ENCODE results near the gene NUTF2.
"Not testable (repeated sequence)": the region's sequence is repeated elsewhere in the genome, so short reads cannot be mapped to it uniquely, and the experiment has no call there.

Gene NUTF2

DNA sequence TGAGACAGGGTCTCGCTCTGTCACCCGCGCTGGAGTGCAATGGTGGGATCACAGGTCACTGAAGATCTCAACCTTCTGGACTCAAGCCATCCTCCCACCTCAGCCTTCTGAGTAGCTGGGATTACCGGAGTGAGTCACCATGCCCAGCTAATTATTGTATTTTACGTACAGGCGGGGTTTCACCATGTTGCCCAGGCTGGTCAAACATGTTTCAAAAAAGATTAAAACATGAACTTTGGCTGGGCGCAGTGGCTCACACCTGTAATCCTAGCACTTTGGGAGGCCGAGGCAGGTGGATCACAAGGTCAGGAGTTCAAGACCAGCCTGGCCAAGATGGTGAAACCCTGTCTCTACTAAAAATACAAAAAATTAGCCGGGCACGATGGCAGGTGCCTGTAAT lies 9.5 kb upstream of the NUTF2 start:
- not testable (repeated sequence) for H3K27ac ChIP-seq; DNase-seq (ENCODE audit: low read depth, low spot score)

GRCh38 chr16:67837811-67838210 lies 8.9 kb upstream of the NUTF2 start:
- no peak for DNase-seq (ENCODE audit: low read depth, low spot score)
- no peak overlapping the region for H3K27ac ChIP-seq

DNA sequence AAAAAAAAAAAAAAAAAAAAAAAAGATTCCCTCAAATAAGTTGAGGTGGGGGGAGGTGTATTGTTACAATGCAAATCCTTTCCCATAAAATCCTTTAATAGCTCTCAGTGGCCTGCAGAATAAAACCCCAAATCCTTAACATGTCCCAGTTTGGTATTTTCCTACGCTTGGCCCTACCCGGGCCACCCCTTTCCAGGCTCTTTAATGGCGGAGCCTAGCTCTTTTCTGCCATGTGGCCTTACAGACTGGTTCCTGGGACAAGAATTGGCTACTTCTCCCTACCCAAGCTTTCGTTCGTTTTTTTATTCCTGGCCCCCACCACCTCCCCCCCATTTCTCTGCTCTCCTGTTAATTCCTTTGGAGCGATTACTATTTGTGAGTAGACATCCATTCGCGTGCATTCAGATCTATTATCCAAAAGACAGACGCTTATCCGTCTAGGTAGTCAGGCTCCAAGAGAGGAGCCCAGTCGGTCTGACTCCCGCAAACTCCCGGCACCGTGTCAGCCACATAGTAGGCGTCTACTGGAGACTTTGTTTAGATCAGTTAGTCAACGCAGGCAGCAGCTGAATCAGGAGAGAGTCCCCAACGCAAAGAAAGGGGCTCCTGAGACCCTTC lies 5.4 kb upstream of the NUTF2 start:
- peak overlapping the region; percentile 94 for H3K27ac ChIP-seq
- no peak for DNase-seq (ENCODE audit: low read depth, low spot score)

- peak within 1 kb of the TSS; percentile 94 for H3K27ac ChIP-seq
- peak; percentile 64 for DNase-seq (ENCODE audit: low read depth, low spot score)
Measured at GRCh38 chr16:67841816-67842508, 4.8 kb upstream of the NUTF2 start, which contains the start of gene THAP11. TSS of gene THAP11 (plus strand) at chr16:67842320. CDS start at chr16:67842555, 235 bp downstream.

GRCh38 chr16:67842509-67843342 lies 4.0 kb upstream of the NUTF2 start:
- H3K27ac ChIP-seq, result peak overlapping the region; percentile 94
- DNase-seq (ENCODE audit: low read depth, low spot score), result no peak

- no peak overlapping the region for H3K27ac ChIP-seq
- DNase-seq (ENCODE audit: low read depth, low spot score), result no peak
Measured at GRCh38 chr16:67843343-67843765, 3.4 kb upstream of the NUTF2 start.

DNA sequence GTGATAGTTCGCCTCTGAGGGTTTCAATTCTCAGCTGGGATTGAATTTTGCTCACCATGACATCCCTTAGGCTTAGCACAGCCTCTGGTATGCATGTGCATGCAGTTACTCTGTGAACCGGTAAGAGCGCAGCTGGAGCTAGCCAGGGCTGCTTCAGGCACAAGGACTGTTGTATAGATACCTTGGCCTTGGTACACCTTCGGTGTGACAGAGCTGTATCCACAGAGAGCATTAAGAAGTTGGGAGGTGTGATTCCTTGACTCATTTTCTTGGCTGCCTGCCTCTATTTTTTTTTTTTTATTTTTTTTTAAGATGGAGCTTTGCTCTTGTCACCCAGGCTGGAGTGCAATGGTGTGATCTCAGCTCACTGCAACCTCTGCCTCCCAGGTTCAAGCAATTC lies 2.2 kb upstream of the NUTF2 start:
- peak; percentile 50 for DNase-seq (ENCODE audit: low read depth, low spot score)
- H3K27ac ChIP-seq, result no peak overlapping the region

DNA sequence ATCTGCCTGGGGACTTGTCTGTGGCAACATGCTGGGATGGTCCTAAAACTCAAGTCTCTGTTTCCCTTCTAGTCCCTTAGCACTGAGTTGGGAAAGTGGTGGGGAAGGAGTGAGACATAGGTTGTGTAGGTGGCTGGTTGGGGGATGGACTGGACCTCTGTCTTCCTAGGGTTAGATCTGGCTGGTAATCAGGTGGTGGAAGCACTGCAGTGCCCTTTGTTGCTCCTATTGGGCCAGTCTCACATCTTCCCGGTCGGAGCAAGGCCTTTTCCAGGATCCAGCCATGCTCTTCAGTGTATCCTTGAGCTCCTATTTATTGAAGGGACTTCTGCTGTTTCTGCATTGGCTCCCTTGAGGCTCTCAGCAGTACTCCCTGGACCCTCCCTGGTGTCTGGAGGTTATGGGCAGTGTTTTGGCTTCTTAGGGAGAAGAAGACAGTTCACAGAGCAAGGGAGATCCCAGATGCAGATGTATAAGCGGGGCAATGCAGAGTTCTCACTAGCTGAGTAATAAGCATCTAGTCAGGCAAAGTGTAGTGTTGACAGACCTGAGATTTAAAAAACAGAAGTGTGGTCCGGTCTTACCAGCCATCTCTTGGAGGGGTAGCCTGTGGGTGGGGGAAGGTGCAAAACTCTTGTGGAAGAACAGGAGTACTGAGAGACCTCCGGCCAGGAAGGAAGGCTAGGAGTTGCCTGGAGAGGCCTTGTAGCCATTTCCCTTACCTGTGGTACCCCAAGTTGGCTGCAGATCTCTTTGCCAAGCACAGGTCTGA lies 1.3 kb upstream of the NUTF2 start:
- DNase-seq (ENCODE audit: low read depth, low spot score), result no peak
- peak overlapping the region; percentile 88 for H3K27ac ChIP-seq

- DNase-seq (ENCODE audit: low read depth, low spot score), result no peak
- peak overlapping the region; percentile 88 for H3K27ac ChIP-seq
Measured at GRCh38 chr16:67846063-67846319, 742 bp upstream of the NUTF2 start.

DNA sequence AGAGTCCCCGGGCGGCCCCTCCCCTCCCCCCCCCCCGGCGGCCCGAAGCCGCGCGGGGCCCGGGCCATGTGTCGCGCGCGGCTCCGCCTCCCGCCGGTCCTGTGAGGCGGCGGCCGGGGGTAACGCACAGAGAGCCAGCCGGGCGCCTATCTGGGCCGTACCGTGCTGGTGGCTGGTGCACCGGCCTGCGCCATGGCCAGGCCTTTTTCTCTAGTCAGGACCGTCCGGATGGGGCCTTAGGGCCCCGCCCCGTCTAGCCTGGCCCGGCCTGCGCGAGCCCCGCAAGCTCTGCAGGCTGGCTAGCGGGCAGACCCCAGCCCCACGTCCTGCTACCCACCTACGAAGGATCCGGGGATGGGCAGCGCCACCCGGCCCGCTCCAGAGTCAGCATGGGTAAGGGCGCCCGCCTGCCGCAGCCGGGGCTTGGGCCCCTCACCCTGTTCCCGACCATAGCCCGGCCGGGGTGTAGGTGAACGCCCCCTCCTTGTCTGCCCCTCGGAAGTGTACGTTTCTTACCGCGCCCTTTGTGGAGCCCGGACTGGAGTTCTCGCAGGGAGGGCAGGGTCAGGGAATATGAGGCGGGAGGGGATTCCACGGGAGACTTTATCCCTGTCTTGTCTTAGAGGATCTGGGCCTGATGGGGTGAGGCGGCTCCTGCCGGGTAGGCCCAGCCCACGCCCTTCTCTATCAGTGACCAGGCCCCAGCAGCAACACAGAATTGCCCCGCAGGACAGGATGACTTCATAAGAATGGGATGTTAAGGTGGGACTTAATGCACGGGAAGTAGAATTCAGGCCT lies 530 bp downstream of the NUTF2 start, which contains the start of gene CENPT:
Gene CENPT (minus strand): TSS at position 630 of the 798 bp plus-strand sequence. CDS start 13,834 bp downstream, outside the sequence.
- H3K27ac ChIP-seq, result peak within 1 kb of the TSS; percentile 88
- no peak for DNase-seq (ENCODE audit: low read depth, low spot score)

- peak overlapping the region; percentile 88 for H3K27ac ChIP-seq
- no peak for DNase-seq (ENCODE audit: low read depth, low spot score)
Measured at GRCh38 chr16:67848118-67848517, 1.4 kb downstream of the NUTF2 start.

GRCh38 chr16:67853670-67854069 lies 6.9 kb downstream of the NUTF2 start:
- H3K27ac ChIP-seq, result no peak overlapping the region
- DNase-seq (ENCODE audit: low read depth, low spot score), result no peak

GRCh38 chr16:67855789-67856188 lies 9.1 kb downstream of the NUTF2 start:
- no peak for DNase-seq (ENCODE audit: low read depth, low spot score)
- no peak overlapping the region for H3K27ac ChIP-seq

- peak overlapping the region; percentile 62 for H3K27ac ChIP-seq
- DNase-seq (ENCODE audit: low read depth, low spot score), result no peak
Measured at GRCh38 chr16:67856927-67857546, 10.3 kb downstream of the NUTF2 start.

GRCh38 chr16:67857547-67858233 lies 11.0 kb downstream of the NUTF2 start:
- DNase-seq (ENCODE audit: low read depth, low spot score), result peak; percentile 84
- H3K27ac ChIP-seq, result peak overlapping the region; percentile 62

- peak overlapping the region; percentile 62 for H3K27ac ChIP-seq
- no peak for DNase-seq (ENCODE audit: low read depth, low spot score)
Measured at GRCh38 chr16:67858500-67858899, 11.8 kb downstream of the NUTF2 start.

DNA sequence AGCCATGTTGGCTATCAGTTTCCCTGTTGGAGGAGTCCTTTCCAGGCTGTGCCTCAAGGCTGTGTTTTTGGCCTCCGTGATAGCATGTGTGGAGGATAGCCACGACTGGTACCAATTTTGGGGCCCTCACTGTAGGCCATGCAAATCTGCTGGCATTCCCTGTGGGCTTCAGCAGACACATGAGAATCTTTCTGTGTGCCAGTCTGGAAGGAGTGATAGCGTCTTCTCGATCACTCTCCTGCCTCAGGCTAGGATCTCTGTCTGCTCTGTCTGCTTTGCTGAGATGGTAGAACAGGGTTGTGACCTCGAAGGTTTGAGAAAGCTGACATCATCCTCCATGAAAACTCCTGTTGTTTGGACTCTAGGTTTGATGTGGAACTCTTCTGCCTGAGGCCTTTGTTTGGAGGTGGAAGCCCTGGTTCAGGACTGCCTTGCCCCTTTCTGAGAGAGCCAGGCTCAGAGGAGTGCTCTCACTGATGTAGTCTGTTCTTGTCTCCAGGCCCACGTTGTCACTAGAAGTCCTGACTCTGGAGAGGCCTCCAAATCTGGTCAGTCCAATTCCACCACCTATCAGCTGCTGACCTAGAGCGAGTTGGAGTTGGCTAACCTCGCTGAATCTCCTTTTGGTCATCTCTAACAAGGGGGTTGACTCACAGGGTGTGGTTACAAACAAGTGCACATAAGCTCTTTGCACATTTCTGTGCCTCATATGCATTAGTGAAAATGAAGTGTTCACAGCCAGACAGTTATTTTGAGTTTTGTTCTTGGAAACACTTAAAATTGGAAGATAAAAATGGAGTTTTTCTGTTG lies 14.1 kb downstream of the NUTF2 start:
- H3K27ac ChIP-seq, result peak overlapping the region; percentile 43
- DNase-seq (ENCODE audit: low read depth, low spot score), result no peak

GRCh38 chr16:67861877-67862276 lies 15.1 kb downstream of the NUTF2 start:
- H3K27ac ChIP-seq, result no peak overlapping the region
- no peak for DNase-seq (ENCODE audit: low read depth, low spot score)

All from epithelial cell of prostate (primary cell).